ENCODE data around the gene HSPA4L. TPM values are rescaled to one million over a fixed set of nuclear protein-coding genes. Genes with fewer than 3 reads are reported as not detected.

HSPA4L gene
- total RNA-seq, 1 experiment from 2014 or later: 18.6 TPM

DNA sequence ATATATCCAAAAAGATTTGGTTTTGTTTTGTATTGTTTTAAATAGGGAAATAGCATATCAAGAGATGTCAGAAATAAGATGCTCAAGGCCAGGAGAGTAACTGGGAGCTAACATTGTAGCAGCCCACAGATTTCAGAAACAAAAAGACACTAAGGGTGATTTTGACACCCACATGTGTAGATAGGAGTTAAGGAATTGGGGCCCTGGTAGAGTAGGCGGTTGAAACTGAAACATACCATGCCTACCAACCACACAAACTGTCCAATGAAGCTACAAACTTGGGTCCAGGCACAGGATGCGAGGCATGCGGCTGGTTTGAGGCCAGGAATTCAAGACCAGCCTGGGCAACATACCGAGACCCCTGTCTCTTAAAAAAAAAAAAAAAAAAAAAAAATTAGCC lies 6.3 kb upstream of the HSPA4L start:
- H3K4me1 ChIP-seq (ENCODE audit: control insufficient read depth in 1 of 2, insufficient read depth in 2 of 2, low read length in 2 of 2): no peaks in the 10 kb centered on the region
- DNase-seq (ENCODE audit: low read depth, low spot score): no peak
- no peak overlapping the region for H3K9ac ChIP-seq (ENCODE audit: low read length)
- no peaks in the 10 kb centered on the region for H3K9me2 ChIP-seq (ENCODE audit: insufficient read depth)
- intact Hi-C loops (cut with micrococcal nuclease): no loop called here
- H4K20me1 ChIP-seq (ENCODE audit: insufficient read depth): no peaks in the 10 kb centered on the region
- POLR2A ChIA-PET: interaction anchor here (0.7 kb wide), 1 partner anchor 376 kb away, joined by 3 read pairs; no protein-coding TSS in a partner anchor
- no peaks in the 10 kb centered on the region for H3K27me3 ChIP-seq (ENCODE audit: insufficient read depth, low read length)
- no peak for TF ChIP-seq SRF (IDR thresholded peaks at IDR 0.05; ENCODE audit: low read depth)
- TF ChIP-seq ZNF274 (IDR thresholded peaks at IDR 0.05; ENCODE audit: low read depth, low read length): no peak
- TF ChIP-seq ZBTB33 (IDR thresholded peaks at IDR 0.05; ENCODE audit: extremely low read depth, insufficient replicate concordance, low read length): no peak
- TF ChIP-seq ZFX (IDR thresholded peaks at IDR 0.05): no peak
- no peak for TF ChIP-seq JUND (IDR thresholded peaks at IDR 0.05)
- no peak for TF ChIP-seq REST (IDR thresholded peaks at IDR 0.05; ENCODE audit: low read depth)
- no peak for TF ChIP-seq POLR2AphosphoS5 (IDR thresholded peaks at IDR 0.05; ENCODE audit: low read depth, low read length)
- no TSS peak for BruUV-seq (replicated peaks)
- H3K27ac ChIP-seq (ENCODE audit: low read depth, low read length): no peak overlapping the region
- H3K4me2 ChIP-seq (ENCODE audit: low read length): no peak overlapping the region
- no peaks in the 10 kb centered on the region for H3K9me3 ChIP-seq (ENCODE audit: control insufficient read depth in 1 of 2, insufficient read depth in 1 of 2, low read depth in 1 of 2, low read length in 2 of 2)
- H3K4me3 ChIP-seq (replicated peaks in 1 of 2; ENCODE audit: low read depth in 1 of 2, low read length in 2 of 2): no peak overlapping the region
- no peaks in the 10 kb centered on the region for H3K79me2 ChIP-seq (ENCODE audit: insufficient read depth, low read length)
- no peaks in the 10 kb centered on the region for H3K36me3 ChIP-seq (ENCODE audit: control insufficient read depth in 1 of 2, insufficient read depth in 2 of 2, low read length in 2 of 2)
- ATAC-seq: no peak
- peak overlapping the region; percentile 13 for H2AFZ ChIP-seq (ENCODE audit: low read depth, low read length, poor library complexity, severe bottlenecking)
- CTCF ChIA-PET: no interaction called here
- RAD21 ChIA-PET (ENCODE audit: low non-redundant PET in 1 of 2, low total read pairs in 2 of 2, uncharacterized antibody in 2 of 2, unreplicated experiment in 2 of 2): no interaction called here

All from HCT116 (cell line).